GM10266 (cell line): ENCODE measurements around the gene SIGLEC14.
A peak's percentile ranks its signal among the peaks of the same experiment; 100 is the strongest.

Experiments
- DNase-seq: peaks from one replicate; pipeline ENCODE4 v3.0.0; 2012; ENCODE audit errors: extremely low spot score
- CTCF ChIP-seq: IDR thresholded peaks from 2 replicates; pipeline ENCODE4 v1.5.1; 2012; ENCODE audit warnings: mild to moderate bottlenecking, low read depth; ENCODE audit not compliant: control insufficient read depth, insufficient read depth; ENCODE audit errors: missing control alignments

Gene SIGLEC14

GRCh38 chr19:51607920-51608562 lies 38.6 kb downstream of the SIGLEC14 start:
- peak; percentile 55 for DNase-seq

GRCh38 chr19:51607077-51607476 lies 39.5 kb downstream of the SIGLEC14 start:
- TF ChIP-seq CTCF = no peak

More at GRCh38 chr19:51607920-51608562, 38.6 kb downstream of the SIGLEC14 start:
- TF ChIP-seq CTCF = peak; percentile 66

GRCh38 chr19:51602189-51602854 lies 44.3 kb downstream of the SIGLEC14 start:
- peak; percentile 76 for DNase-seq
- no peak for TF ChIP-seq CTCF

More at GRCh38 chr19:51607077-51607476, 39.5 kb downstream of the SIGLEC14 start:
- peak; percentile 87 for DNase-seq

GRCh38 chr19:51600940-51601580 lies 45.6 kb downstream of the SIGLEC14 start:
- TF ChIP-seq CTCF = peak; percentile 15
- DNase-seq = peak; percentile 62

GRCh38 chr19:51599084-51599483 lies 47.5 kb downstream of the SIGLEC14 start:
- no peak for DNase-seq
- no peak for TF ChIP-seq CTCF

GRCh38 chr19:51598159-51598915 lies 48.3 kb downstream of the SIGLEC14 start:
- no peak for TF ChIP-seq CTCF
- DNase-seq = no peak
